GOT3 (cell line): ENCODE results near the gene SPAST.
"Not testable (repeated sequence)": the region's sequence is repeated elsewhere in the genome, so short reads cannot be mapped to it uniquely, and the experiment has no call there.

Experiments used
- DNase-seq: peaks from one replicate; lab custom pipeline; 2025; ENCODE audit warnings: mixed read lengths; lab: John Stamatoyannopoulos, UW

The SPAST gene

GRCh38 chr2:32128636-32129035, 65.3 kb downstream of the SPAST start:
- no peak for DNase-seq

- no peak for DNase-seq
These were observed 65.7 kb downstream of the SPAST start for GRCh38 chr2:32129086-32129485.

DNA sequence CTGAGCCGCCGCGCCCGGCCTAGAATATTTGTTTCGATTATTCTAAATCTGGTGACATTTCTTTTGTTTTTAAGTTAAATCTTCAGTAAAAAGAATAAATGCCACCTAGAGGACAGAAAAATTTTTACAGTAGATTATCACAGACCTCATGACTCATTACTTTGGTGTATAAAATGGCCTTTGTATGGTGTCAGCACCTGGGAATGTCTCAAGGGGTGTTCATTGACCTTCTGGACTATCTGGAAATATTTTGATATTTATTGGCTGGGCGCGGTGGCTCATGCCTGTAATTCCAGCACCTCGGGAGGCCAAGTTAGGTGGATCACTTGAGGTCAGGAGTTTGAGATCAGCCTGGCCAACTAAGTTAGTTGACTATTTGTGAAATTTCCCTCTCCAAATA, 72.1 kb downstream of the SPAST start:
- no peak for DNase-seq

DNA sequence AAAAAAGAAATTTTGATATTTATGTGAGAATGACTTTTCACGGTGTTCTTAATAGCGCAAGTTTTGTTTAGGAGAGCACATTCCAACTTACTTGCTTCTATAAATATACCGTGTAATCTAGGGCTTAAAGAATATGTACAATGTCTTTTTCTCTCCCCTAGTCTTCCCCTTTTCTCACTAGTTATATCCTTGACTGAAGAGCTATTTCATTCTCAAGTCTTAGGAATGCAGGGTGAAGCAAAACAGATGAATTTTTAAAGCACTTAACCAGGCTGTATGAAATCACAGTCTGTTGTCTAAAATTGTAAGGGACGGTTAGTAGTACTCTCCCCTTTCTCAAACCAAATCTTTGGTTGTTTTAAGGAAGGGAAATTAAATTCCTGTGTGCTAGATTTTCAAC, 72.7 kb downstream of the SPAST start:
- DNase-seq = no peak

DNA sequence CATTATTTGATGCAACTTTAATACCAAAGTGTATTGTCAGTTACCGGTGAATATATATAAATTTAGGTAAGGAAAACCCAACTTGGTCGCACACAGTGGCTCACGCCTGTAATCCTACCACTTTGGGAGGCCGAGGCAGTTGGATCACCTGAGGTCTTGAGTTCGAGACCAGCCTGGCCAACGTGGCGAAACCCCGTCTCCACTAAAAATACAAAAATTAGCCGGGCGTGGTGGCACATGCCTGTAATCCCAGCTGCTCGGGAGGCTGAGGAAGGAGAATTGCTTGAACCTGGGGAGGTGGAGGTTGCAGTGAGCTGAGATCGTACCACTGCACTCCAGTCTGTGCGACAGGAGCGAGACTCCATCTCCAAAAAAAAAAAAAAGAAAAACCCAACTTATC, 88.2 kb downstream of the SPAST start:
- not testable (repeated sequence) for DNase-seq

GRCh38 chr2:32159678-32160077, 96.3 kb downstream of the SPAST start:
- DNase-seq = no peak

GRCh38 chr2:32161296-32161695, 97.9 kb downstream of the SPAST start:
- no peak for DNase-seq

DNA sequence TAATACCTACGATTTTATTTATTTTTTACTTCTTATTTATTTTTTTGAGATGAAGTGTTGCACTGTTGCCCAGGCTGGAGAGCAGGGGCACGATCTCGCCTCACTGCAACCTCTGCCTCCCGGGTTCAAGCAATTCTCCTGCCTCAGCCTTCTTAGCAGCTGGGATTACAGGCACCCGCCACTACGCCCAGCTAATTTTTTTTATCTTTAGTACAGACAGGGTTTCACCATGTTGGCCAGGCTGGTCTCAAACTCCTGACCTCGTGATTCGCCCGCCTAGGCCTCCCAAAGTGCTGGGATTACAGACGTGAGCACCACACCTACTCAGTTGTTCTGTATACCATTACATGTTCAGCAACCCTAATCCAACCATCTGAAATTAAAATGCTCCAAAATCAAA, 100.9 kb downstream of the SPAST start:
- not testable (repeated sequence) for DNase-seq

- DNase-seq = not testable (repeated sequence)
These were observed 101.6 kb downstream of the SPAST start for GRCh38 chr2:32165027-32165347.

DNA sequence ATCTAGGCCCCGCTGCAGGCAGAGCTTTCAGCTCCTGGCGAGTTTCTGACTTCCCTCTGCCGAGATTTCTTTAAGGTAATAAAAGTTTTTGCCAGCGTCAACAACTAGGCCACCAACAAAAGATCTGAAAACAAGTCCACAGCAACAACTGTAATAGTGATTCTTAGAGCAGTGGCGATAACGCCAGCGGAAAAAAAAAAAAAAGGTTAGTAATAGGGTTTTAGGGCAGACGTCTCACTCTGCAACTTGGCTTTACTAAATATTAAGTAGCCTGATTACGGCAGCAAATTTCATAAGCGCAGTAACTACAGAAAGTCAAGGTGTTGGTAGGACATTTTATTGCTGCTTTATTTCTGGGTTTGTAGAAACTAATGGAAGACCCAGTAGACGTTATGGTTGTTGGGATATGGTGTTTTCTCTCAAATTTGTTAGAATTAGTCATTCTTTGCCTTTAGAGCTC, 102.8 kb downstream of the SPAST start:
- DNase-seq = no peak

GRCh38 chr2:32168513-32168912, 105.2 kb downstream of the SPAST start:
- DNase-seq = no peak

DNA sequence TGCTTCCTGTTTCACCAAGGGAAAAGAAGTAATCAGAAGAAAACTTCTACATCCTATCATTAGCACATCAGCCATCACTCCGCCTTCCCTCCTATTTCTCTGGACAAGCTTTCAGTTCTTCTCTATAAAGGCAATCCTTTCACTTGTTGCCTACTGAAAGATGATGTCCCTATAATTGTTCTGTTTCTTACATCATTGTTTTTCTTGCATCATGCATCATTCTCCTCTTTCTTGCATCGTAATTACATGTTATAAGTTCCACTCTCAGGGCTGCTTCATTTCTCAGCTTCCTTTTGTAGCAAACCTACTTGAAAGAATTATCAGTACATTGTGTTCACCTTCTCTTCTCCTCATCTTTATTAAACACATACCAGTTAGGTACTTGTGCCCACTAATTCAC, 109.5 kb downstream of the SPAST start:
- DNase-seq = no peak

DNA sequence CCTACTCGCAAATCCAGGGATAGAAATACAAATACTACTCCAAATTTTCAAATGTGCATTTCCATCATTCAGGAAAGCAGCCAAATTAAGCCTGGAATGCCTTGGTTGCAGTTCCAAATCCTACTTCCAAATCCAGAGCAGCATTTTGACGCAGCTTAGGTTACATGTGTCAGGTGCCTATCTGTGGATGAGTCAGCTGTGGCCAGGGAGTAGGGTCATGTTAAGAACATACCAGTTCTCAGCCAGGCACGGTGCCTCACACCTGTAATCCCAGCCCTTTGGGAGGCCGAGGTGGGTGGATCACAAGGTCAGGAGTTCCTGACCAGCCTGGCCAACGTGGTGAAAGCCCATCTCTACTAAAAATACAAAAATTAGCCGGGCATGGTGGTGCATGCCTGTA, 119.3 kb downstream of the SPAST start:
- DNase-seq = no peak

GRCh38 chr2:32189011-32189410, 125.7 kb downstream of the SPAST start:
- no peak for DNase-seq

DNA sequence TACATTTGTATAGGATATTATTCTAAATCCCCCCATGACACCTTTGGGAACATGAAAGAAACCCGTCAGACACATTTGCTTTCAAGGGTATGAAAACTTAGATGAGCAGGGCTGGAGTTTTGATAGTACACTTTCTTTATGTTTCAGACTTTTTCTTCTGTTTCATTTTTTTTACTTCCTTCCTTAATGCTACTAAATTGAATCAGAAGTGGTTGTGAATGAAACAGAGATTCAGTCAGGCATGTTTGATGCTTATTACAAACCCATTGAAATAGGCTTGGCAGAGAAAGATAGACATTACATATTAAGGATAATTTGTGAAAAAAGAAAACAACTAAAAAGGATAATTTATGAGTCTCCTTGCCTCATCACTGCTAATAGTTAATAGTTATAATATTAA, 129.1 kb downstream of the SPAST start:
- no peak for DNase-seq

- DNase-seq = no peak
These were observed 137.5 kb downstream of the SPAST start for GRCh38 chr2:32200814-32201213.

DNA sequence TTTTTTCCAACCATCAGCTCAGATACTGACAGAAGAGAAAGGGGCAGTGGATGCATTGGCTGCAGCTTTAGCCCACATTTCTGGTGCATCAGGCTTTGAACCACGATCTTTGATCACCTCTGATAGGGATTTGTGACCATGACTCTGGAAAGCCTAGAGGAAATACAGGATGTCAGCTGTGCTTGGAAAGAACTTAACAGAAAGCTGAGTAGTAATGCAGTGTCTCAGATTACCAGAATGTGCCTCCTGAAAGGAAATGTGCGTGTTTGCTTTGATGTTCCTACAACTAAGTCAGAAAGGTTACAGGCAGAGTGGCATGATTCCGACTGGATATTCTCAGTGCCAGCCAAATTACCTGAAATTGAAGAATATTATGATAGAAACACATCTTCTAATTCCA, 140.1 kb downstream of the SPAST start:
- DNase-seq = not testable (repeated sequence)
